ENCODE results near the gene CREB5.

DNA sequence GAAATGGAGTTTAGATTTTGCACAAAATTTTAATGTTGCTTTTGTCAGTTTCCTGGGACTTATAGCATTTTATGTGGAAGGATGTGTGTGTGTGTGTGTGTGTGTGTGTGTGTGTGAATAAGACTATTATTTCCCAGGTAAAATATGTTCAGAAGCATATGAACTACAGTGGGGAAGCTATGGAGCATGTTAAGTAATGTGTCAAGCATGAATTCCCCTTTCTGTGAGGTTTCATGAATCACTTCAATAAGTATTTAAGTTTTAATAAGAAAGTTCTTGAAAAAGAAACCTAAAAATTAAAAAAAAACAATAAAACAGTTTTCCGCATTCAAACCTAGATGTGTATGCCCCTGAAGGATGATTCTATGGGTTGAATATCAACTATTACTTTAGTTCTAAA lies 693 bp downstream of the CREB5 start:
- TF ChIP-seq POLR2A (IDR thresholded peaks at IDR 0.05) = no peak
- TF ChIP-seq, protein P1, sequence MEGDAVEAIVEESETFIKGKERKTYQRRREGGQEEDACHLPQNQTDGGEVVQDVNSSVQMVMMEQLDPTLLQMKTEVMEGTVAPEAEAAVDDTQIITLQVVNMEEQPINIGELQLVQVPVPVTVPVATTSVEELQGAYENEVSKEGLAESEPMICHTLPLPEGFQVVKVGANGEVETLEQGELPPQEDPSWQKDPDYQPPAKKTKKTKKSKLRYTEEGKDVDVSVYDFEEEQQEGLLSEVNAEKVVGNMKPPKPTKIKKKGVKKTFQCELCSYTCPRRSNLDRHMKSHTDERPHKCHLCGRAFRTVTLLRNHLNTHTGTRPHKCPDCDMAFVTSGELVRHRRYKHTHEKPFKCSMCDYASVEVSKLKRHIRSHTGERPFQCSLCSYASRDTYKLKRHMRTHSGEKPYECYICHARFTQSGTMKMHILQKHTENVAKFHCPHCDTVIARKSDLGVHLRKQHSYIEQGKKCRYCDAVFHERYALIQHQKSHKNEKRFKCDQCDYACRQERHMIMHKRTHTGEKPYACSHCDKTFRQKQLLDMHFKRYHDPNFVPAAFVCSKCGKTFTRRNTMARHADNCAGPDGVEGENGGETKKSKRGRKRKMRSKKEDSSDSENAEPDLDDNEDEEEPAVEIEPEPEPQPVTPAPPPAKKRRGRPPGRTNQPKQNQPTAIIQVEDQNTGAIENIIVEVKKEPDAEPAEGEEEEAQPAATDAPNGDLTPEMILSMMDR (IDR thresholded peaks at IDR 0.05) = no peak

All from breast epithelium (tissue), 3 donors.